Right renal cortex interstitium (tissue), 3 donors: ENCODE measurements around the gene PAFAH2. TPM values are rescaled to one million over a fixed set of nuclear protein-coding genes. Genes with fewer than 3 reads are reported as not detected.

ENCODE experiments used
- DNase-seq, 3 donors: peaks; one replicate each; pipeline ENCODE4 v3.0.0-alpha.2; 2013; ENCODE audit warnings: low read depth in 3 of 3, low spot score in 2 of 3
- polyA plus RNA-seq, 3 donors: library from polyadenylated mRNA; unstranded; fragments of 120-200 nt; gene quantifications; one replicate each; pipeline ENCODE4 v1.2.1, GENCODE V29; 2013; ENCODE audit not compliant: insufficient read length in 3 of 3

PAFAH2 gene
- polyA plus RNA-seq, 3 donors, result 18.8 to 22.9 (median 22.3) TPM

GRCh38 chr1:26031611-26032220 is 33.9 kb upstream of the PAFAH2 start:
- DNase-seq, result no peak

GRCh38 chr1:26031196-26031595 is 33.3 kb upstream of the PAFAH2 start:
- DNase-seq, result no peak

- no peak for DNase-seq
Measured at GRCh38 chr1:26029864-26030481, 32.1 kb upstream of the PAFAH2 start.

GRCh38 chr1:26029054-26029863 is 31.4 kb upstream of the PAFAH2 start:
- no peak for DNase-seq

GRCh38 chr1:26028490-26028980 is 30.7 kb upstream of the PAFAH2 start:
- DNase-seq, result no peak

- DNase-seq, result no peak
Measured at GRCh38 chr1:26027716-26028489, 30.0 kb upstream of the PAFAH2 start.

GRCh38 chr1:26025517-26025916 is 27.7 kb upstream of the PAFAH2 start:
- no peak for DNase-seq

- DNase-seq, result no peak
Measured at GRCh38 chr1:26025060-26025459, 27.2 kb upstream of the PAFAH2 start.

- no peak for DNase-seq
Measured at GRCh38 chr1:26023826-26024225, 26.0 kb upstream of the PAFAH2 start.

GRCh38 chr1:26023009-26023408 is 25.1 kb upstream of the PAFAH2 start:
- DNase-seq, result no peak

- DNase-seq, result no peak
Measured at GRCh38 chr1:26022404-26022779, 24.5 kb upstream of the PAFAH2 start.

GRCh38 chr1:26021647-26022403 is 24.0 kb upstream of the PAFAH2 start, which contains the start of gene EXTL1:
TSS of gene EXTL1 (plus strand) at chr1:26021775. CDS start at chr1:26022647, 872 bp downstream.
- DNase-seq, result no peak

GRCh38 chr1:26020941-26021646 is 23.2 kb upstream of the PAFAH2 start:
- no peak for DNase-seq

GRCh38 chr1:26020330-26020768 is 22.5 kb upstream of the PAFAH2 start:
- DNase-seq, result no peak

- no peak for DNase-seq
Measured at GRCh38 chr1:26019641-26020315, 21.9 kb upstream of the PAFAH2 start.

GRCh38 chr1:26017606-26018005 is 19.7 kb upstream of the PAFAH2 start:
- DNase-seq, result no peak

- DNase-seq, result no peak
Measured at GRCh38 chr1:26016953-26017545, 19.2 kb upstream of the PAFAH2 start.

- DNase-seq, result no peak
Measured at GRCh38 chr1:26016258-26016952, 18.5 kb upstream of the PAFAH2 start.
